Activated CD4-positive, alpha-beta T cell treated with anti-CD3 and anti-CD28 coated beads, Interleukin-2, amount 10 ng/mL, durations not matched to agents 7 days and 5 days (primary cell): ENCODE data around the gene C6orf15. TPM values are rescaled to one million over a fixed set of nuclear protein-coding genes. Genes with fewer than 3 reads are reported as not detected.
A peak's percentile ranks its signal among the peaks of the same experiment; 100 is the strongest.
"Not testable (repeated sequence)": the region's sequence is repeated elsewhere in the genome, so short reads cannot be mapped to it uniquely, and the experiment has no call there.

Source experiments
- CTCF ChIA-PET: fragments of 350-600 bp; sonication (Branson Sonifier 250); formaldehyde crosslinking; loops from one replicate; lab custom pipeline; 2021; ENCODE audit warnings: antibody characterized with exemption; lab: Charles Lee
- POLR2A ChIA-PET: fragments of 350-600 bp; sonication (Branson Sonifier 250); formaldehyde crosslinking; loops from one replicate; lab custom pipeline; 2021; ENCODE audit warnings: antibody characterized with exemption; lab: Charles Lee
- DNase-seq: peaks from one replicate; pipeline ENCODE4 v3.0.0-alpha.2; 2020
- H3K27ac Mint-ChIP-seq: one replicate; pipeline ENCODE4 v1.8.0; 2021; ENCODE audit warnings: mild to moderate bottlenecking, moderate library complexity, mixed read lengths
- H3K27me3 Mint-ChIP-seq: one replicate; pipeline ENCODE4 v1.8.0; 2021; ENCODE audit warnings: mixed read lengths
- H3K36me3 Mint-ChIP-seq: one replicate; pipeline ENCODE4 v1.8.0; 2021; ENCODE audit warnings: low read depth, mixed read lengths
- H3K4me1 Mint-ChIP-seq: one replicate; pipeline ENCODE4 v1.8.0; 2021; ENCODE audit warnings: mixed read lengths
- H3K4me3 Mint-ChIP-seq: one replicate; pipeline ENCODE4 v1.8.0; 2021; ENCODE audit warnings: mild to moderate bottlenecking, moderate library complexity, mixed read lengths
- H3K9me3 Mint-ChIP-seq: one replicate; pipeline ENCODE4 v1.8.0; 2021; ENCODE audit warnings: mixed read lengths
- total RNA-seq, 2 experiments: library from RNA; stranded (reverse); gene quantifications; one replicate each; pipeline ENCODE4 v1.2.3, GENCODE V29; 2021

The C6orf15 gene
- total RNA-seq, 2 experiments from 2014 or later = not detected

- CTCF ChIA-PET = interaction anchor here (0.5 kb wide), 1 partner anchor 253 kb away, joined by 3 read pairs; no protein-coding TSS in a partner anchor
- POLR2A ChIA-PET = interaction anchor here (0.7 kb wide), 2 partner anchors 175 to 486 kb away, joined by 3 to 4 read pairs; no protein-coding TSS in a partner anchor
Observed at GRCh38 chr6:31075528-31075927, 36.8 kb downstream of the C6orf15 start.

GRCh38 chr6:31074401-31074800, 38.0 kb downstream of the C6orf15 start:
- no peak for DNase-seq
- POLR2A ChIA-PET = no interaction called here
- Mint-ChIP-seq H3K4me1 (peaks cover 3% of the 10 kb centered on the region), H3K9me3 (no peaks in the 10 kb centered on the region), H3K36me3 (no peaks in the 10 kb centered on the region), H3K27me3 (no peaks in the 10 kb centered on the region), H3K27ac (no peak overlapping the region), H3K4me3 (no peak overlapping the region)
- CTCF ChIA-PET = interaction anchor here (1.5 kb wide), 1 partner anchor 159 kb away, joined by 5 read pairs; no protein-coding TSS in a partner anchor

More at GRCh38 chr6:31075528-31075927, 36.8 kb downstream of the C6orf15 start:
- Mint-ChIP-seq H3K4me1 (peaks cover 8% of the 10 kb centered on the region), H3K27ac (no peak overlapping the region), H3K36me3 (no peaks in the 10 kb centered on the region), H3K27me3 (peaks cover 4% of the 10 kb centered on the region), H3K9me3 (no peaks in the 10 kb centered on the region), H3K4me3 (no peak overlapping the region)
- no peak for DNase-seq

DNA sequence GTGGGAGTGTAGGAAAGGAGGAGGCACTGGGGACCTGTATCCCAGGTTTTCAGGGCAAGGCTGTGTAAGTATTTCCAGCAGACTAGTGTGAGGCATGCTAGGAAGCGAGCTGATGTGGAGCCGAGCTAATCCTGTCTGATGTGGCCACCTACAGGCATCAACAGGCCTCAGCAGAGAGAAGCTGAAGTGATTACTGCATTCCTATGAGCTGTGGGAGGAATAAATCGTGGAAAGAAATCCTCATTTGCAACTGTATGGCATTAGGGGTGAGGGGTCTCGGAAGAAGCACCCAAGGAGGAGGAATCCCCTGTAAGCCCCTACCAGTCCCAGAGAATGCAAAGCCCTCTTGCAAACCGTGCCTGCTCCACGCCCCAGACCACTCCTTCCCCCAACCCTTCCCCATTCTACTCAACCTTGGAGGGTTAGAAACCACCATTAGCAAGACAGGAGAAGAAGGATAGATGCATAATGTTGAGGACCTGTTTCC, 41.6 kb downstream of the C6orf15 start:
- H3K9me3 Mint-ChIP-seq = no peaks in the 10 kb centered on the region

DNA sequence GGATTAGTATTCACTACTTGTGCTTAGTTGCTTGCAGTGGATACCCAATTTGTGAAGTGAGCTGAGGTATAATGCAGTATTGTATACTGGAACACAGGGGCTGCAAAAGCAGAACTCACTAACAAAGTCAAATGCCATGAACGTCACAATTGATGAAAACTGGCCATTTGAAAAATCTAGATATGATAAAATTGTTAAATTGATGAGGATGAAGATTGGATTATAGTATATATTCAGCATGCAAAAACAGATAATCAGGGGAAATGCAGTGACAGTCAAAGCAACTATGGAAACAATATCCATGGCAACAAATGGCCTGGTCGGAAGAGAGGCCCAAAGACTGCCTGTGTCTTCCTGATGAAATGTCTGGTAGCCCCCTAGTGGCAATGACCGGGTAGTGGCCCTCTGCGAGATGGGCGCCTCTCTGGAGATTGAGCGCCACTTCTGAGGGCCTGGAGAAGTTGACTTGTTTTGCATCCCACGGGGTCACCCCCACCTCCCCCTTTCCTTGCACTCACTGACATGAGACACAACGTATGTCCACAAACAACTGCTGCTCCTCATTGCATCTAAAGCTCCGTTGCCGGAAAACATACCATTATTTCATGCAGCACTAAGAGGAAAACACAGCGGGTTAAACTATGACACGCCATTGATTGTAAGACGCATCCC, 43.6 kb downstream of the C6orf15 start:
- Mint-ChIP-seq H3K4me3 (no peak overlapping the region), H3K27ac (no peak overlapping the region), H3K36me3 (no peaks in the 10 kb centered on the region), H3K4me1 (no peaks in the 10 kb centered on the region), H3K27me3 (peaks cover 3% of the 10 kb centered on the region), H3K9me3 (no peaks in the 10 kb centered on the region)
- ChIA-PET CTCF (interaction anchor here (1.0 to 1.9 kb wide), 5 partner anchors 11 to 153 kb away, joined by 3 to 8 read pairs (median 5); no protein-coding TSS in a partner anchor), POLR2A (no interaction called here)
- DNase-seq = peak; percentile 64

More for the DNA sequence above, 41.6 kb downstream of the C6orf15 start:
- no peak for DNase-seq
- H3K36me3 Mint-ChIP-seq = no peaks in the 10 kb centered on the region
- ChIA-PET POLR2A (no interaction called here), CTCF (interaction anchor here (1.1 to 1.9 kb wide), 2 partner anchors 16 to 236 kb away, joined by 3 to 8 read pairs; no protein-coding TSS in a partner anchor)
- no peak overlapping the region for H3K27ac Mint-ChIP-seq
- no peaks in the 10 kb centered on the region for H3K27me3 Mint-ChIP-seq
- H3K4me1 Mint-ChIP-seq = no peaks in the 10 kb centered on the region
- H3K4me3 Mint-ChIP-seq = no peak overlapping the region

DNA sequence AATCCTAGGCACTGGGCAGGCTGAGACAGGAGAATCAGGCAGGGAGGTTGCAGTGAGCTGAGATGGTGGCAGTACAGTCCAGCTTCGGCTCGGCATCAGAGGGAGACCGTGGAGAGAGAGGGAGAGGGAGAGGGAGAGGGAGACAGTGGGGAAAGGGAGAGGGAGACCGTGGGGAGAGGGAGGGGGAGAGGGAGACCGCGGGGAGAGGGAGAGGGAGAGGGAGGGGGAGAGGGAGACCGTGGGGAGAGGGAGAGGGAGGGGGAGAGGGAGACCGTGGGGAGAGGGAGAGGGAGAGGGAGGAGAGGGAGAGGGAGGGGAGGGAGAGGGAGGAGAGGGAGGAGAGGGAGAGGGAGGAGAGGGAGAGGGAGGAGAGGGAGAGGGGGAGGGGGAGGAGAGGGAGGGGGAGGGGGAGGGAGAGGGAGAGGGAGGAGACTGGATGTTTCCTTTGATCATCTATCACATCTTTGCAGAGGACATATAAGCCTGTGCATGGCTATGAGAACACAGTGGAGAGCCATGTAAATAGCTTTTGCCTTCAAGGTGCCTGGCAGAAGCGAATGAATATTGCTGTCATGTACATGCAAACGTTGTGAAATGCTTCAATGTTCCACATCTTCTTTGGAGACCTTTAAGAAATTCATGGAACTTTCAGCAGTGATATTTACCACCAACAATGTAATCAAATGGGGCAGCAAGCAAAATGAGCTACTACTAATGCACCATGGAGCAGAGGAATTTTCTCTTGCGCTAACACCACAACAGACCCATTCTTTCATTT, 44.3 kb downstream of the C6orf15 start:
- H3K36me3 Mint-ChIP-seq, H3K9me3 Mint-ChIP-seq, H3K4me1 Mint-ChIP-seq, POLR2A ChIA-PET, H3K4me3 Mint-ChIP-seq, DNase-seq, H3K27ac Mint-ChIP-seq, H3K27me3 Mint-ChIP-seq: not testable (repeated sequence)
- CTCF ChIA-PET = interaction anchor here (1.2 to 1.8 kb wide), 3 partner anchors 12 to 153 kb away, joined by 3 to 6 read pairs (median 5); no protein-coding TSS in a partner anchor

- POLR2A ChIA-PET, CTCF ChIA-PET: not testable (repeated sequence)
Observed at GRCh38 chr6:31067028-31067427, 45.3 kb downstream of the C6orf15 start.

DNA sequence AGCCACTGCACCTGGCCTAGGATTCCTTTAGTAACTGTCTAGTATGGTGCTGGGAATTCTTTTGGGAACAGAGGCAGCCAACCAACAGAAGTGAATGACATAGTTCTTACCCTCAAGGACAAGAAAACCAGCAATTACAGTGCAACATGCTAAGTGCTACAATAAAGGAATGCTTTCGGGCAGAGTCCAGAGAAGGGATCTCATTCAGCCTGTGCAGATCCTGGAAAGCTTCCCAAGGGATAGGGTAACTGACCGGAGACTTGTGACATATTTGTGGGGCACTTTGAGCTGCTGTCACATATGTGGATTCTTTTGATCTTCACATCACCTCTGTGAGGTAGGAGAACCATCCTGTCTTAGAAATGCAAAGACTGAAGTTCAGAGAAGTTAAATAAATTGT, 46.8 kb downstream of the C6orf15 start:
- CTCF ChIA-PET = no interaction called here
- POLR2A ChIA-PET = no interaction called here
- no peak for DNase-seq

More at GRCh38 chr6:31067028-31067427, 45.3 kb downstream of the C6orf15 start:
- not testable (repeated sequence) for H3K4me1 Mint-ChIP-seq, DNase-seq, H3K4me3 Mint-ChIP-seq, H3K36me3 Mint-ChIP-seq, H3K27ac Mint-ChIP-seq, H3K9me3 Mint-ChIP-seq
- peaks cover 13% of the 10 kb centered on the region for H3K27me3 Mint-ChIP-seq

GRCh38 chr6:31063906-31064435, 48.4 kb downstream of the C6orf15 start:
- Mint-ChIP-seq H3K27me3 (peaks cover 16% of the 10 kb centered on the region), H3K27ac (no peak overlapping the region), H3K4me3 (no peak overlapping the region), H3K9me3 (no peaks in the 10 kb centered on the region), H3K36me3 (no peaks in the 10 kb centered on the region), H3K4me1 (no peaks in the 10 kb centered on the region)
- DNase-seq = no peak
- POLR2A ChIA-PET = no interaction called here
- CTCF ChIA-PET = interaction anchor here (0.7 to 1.0 kb wide), 2 partner anchors 83 to 690 kb away, joined by 3 read pairs; no protein-coding TSS in a partner anchor

More for the DNA sequence above, 46.8 kb downstream of the C6orf15 start:
- Mint-ChIP-seq H3K9me3 (no peaks in the 10 kb centered on the region), H3K4me1 (no peaks in the 10 kb centered on the region), H3K4me3 (no peak overlapping the region), H3K27ac (no peak overlapping the region), H3K36me3 (no peaks in the 10 kb centered on the region), H3K27me3 (peaks cover 14% of the 10 kb centered on the region)

Other genes with a start within 250 kb of the C6orf15 start
- 1 to 10 TPM; 4.5 to 5.6 TPM for gene DDR1, start 228.1 kb downstream of the C6orf15 start, total RNA-seq
- gene GTF2H4, start 204.4 kb downstream of the C6orf15 start, total RNA-seq = 10 to 100 TPM; 28.5 to 34.1 TPM
- 10 to 100 TPM; 34.3 to 40.2 TPM for gene VARS2, start 198.3 kb downstream of the C6orf15 start, total RNA-seq
- not detected for gene SFTA2, start 180.4 kb downstream of the C6orf15 start, total RNA-seq
- not detected for gene MUCL3, start 171.6 kb downstream of the C6orf15 start, total RNA-seq
- gene MUC21, start 128.9 kb downstream of the C6orf15 start, total RNA-seq = not detected
- not detected for gene MUC22, start 102.1 kb downstream of the C6orf15 start, total RNA-seq
- under 1 TPM in 1 of 2 experiments, not detected in 1; 0.57 TPM for gene PSORS1C1, start 2.2 kb upstream of the C6orf15 start, total RNA-seq
- gene CDSN, start 7.9 kb upstream of the C6orf15 start, total RNA-seq = not detected
- gene PSORS1C2, start 26.5 kb upstream of the C6orf15 start, total RNA-seq = not detected
- 10 to 100 TPM; 43.4 to 44.7 TPM for gene CCHCR1, start 45.2 kb upstream of the C6orf15 start, total RNA-seq
- 10 to 100 TPM; 86.3 to 86.7 TPM for gene TCF19, start 46.0 kb upstream of the C6orf15 start, total RNA-seq
- under 1 TPM in 1 of 2 experiments, not detected in 1; 0.20 TPM for gene POU5F1, start 58.1 kb upstream of the C6orf15 start, total RNA-seq
- 1,000 to 10,000 TPM; 1,296 to 1,446 TPM for gene HLA-C, start 159.5 kb upstream of the C6orf15 start, total RNA-seq
- gene HLA-B, start 244.6 kb upstream of the C6orf15 start, total RNA-seq = 1,000 to 10,000 TPM; 4,654 to 4,702 TPM